Fibroblast of skin of abdomen (primary cell): ENCODE measurements around the gene CACNA1C.
A peak's percentile ranks its signal among the peaks of the same experiment; 100 is the strongest.

ENCODE experiments used
- DNase-seq: peaks from one replicate; pipeline ENCODE4 v3.0.0-alpha.2; 2013

The CACNA1C gene

DNA sequence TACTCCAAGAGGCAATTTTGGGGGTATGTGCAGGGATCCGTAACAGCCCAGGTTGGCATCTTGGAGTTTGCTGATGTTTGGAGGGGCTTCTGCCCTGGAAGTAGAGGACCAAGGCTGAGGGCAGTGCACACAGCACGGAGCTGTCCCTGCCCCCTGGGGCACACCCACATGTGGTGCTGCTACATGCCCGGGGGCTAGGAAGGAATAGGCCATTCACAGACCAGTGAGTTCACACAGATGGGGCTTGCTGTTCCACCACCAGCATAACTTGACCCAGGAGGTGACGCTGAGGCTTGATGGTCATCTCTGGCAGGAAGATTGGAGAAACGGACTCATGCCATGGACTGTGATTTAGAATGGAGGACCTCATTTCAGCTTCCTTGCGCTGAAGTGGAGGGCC, 510.9 kb downstream of the CACNA1C start:
- DNase-seq, result no peak

DNA sequence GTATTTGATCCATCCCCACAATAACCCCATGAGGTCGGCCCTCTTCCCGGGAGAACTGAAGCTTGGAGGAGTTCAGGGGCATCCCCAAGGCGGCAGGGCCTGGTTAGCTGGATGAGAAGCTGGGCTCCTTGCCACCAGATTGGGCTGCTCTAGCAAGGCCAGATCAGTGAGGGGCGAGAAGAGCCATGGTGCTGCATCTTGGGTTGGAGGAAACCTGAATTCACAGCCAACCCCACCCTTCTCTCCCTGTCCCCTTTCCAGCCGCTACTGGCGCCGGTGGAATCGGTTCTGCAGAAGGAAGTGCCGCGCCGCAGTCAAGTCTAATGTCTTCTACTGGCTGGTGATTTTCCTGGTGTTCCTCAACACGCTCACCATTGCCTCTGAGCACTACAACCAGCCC, 513.4 kb downstream of the CACNA1C start:
- DNase-seq, result no peak

DNA sequence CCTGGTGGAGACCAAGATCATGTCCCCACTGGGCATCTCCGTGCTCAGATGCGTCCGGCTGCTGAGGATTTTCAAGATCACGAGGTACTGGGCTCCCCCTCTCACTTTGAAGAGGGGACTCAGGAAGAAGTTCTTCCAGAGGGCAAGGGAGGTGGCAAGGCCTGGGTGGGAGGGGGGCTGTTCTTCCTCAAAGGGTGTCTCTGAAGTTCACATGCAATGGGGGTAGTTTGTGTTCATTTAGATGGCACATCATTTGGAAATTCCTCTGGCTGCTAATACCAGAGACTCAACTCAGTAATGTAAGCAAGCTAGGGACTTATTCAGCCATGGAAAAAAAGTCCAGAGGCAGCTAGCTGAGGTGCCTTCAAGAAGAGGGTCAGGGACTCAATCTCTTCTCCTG, 514.9 kb downstream of the CACNA1C start:
- no peak for DNase-seq

DNA sequence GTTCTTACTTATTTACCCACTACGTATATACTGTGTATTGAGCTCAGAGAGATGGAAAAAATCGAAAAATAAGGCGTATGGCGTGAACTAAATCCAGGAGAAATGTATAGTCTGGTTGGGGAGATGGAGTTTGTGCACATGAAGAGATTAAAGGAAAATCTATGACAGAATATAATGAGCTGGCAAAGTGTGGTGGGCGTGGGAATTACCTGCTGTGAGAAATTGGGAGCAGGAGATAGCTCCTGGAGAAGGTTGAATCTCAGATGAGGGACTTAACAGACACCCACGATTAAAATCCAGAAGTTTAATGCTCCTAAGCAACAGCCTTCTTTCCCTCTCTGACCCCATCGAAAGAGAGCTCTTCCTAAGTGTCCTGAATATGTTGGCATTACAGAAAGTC, 517.8 kb downstream of the CACNA1C start:
- no peak for DNase-seq

DNA sequence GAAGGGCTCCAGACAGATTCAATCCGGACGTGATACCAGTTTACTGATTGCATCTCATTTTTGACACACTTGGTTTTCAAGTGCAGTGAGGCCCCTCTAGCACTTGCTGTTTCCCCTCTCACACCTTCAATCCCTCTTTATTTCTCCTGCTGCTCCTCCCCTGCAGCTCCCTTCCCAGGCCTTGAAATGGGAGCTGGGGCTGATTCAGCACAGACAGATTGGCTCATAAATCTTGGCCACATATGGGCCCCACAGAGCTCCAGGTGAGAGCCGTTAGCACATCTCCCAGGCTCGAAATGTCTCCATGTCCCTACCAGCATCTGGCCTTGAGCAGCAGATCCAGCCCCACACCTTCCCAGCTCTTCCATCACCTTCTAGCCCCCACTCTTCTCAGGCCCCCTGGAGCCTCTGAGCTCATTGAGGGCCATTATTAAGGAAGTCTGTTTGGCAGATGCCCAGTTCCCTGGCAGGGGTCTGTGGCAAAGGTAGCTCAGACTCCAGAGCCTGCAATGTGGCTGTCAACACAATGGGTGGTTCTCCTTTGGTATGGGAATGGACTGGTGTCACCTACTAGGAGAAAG, 521.7 kb downstream of the CACNA1C start:
- DNase-seq, result no peak

DNA sequence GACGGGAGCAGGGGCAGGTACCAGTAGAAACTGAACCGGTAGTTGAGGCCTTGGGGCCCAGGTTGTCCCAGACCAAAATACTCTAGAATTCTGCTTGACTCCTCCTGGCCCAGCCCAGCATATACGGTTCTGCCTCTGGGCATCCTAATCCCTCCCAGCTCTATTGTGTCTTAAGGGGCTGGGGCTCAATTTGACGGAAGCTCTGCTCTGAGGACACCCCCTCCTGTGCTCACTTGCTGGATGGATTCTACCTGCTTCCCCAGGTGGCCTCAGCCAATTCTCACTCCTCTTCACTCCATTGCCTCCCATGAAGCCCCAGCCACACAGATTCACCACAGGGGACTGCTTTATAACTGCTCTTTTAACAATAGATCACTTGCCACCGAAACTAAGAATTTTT, 522.5 kb downstream of the CACNA1C start:
- DNase-seq, result no peak

DNA sequence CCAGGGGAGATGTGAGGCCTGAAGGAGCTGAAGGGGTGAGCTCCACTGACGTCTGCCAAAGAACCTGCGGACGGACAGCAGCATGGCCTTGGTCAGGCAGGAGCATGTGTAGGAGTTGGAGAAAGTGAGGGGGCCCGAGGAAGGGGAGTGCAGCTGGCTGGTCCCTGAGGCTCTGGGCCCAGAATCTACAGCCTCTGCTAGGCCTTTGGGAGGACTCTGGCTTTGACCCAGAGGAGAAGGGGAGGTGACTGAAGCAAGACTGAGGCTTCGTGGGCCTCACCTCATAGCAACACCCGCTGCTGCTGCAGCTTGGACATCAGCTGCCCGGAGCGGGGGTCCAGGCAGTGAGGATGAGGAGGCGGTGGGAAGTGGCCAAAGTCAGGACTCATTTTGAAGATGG, 525.4 kb downstream of the CACNA1C start:
- DNase-seq, result no peak

DNA sequence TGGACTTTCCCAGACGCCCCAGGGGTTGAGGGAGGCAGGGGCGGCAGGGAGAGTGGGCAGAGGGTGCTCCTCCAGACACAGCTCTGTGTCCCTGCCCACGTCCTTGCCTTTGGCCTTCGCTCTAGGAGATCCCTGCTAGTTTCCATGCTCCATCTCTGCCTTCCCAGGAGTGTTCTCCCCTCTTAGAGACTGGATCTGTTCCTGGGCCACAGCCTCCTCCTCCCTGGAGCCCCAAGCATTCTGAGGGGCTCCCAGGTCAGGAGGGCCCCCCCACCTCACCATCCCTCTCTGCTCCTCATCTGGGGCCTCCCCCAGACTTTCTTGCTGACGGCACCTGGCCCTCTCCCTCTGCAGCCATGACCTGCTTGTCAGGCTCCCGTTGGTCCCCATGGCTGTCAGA, 526.0 kb downstream of the CACNA1C start:
- no peak for DNase-seq

DNA sequence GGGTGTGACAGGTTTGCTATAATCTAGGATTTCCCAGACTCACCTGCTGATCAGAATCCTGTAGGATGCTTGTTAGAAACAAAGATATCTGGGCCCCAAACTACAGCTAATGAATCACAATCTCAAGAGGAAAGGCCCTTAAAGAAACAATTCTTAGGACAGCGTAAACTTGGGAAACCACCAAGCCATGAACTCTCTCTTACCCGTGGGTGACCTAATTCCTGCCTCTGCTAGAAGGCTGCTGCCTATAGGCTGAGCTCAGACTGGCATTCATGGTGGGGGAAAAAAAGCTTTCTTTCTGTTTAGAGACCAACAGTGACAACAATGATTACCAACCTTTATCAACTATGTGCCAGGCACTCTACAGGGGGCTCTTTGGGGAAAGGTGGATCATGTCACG, 528.0 kb downstream of the CACNA1C start:
- DNase-seq, result no peak

DNA sequence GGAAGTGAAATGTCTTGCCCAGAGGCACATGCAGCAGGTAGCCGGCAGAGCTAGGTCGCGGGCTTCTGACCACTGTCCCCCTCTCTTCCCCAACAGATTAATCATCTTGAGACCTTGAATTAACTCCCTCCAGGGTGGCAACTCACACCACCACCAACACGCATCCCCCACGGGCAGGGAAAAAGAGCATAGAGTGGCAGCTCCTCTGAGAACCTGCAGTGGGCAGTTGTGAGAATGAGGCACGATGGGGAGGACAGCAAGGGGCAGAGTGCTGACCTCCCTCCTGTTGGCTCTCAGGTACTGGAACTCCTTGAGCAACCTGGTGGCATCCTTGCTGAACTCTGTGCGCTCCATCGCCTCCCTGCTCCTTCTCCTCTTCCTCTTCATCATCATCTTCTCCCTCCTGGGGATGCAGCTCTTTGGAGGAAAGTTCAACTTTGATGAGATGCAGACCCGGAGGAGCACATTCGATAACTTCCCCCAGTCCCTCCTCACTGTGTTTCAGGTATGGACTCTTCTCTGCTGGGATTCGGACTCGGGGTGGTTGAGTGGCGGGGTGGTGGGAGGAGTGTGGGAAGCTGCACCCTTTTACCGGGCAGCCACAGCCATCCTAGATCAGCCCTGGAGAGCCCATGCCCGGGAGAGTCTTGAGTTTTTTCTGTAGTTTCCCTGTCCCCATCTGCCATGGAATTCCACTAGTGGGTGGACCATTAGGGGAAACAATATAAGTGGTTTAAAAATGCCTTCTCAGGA, 528.7 kb downstream of the CACNA1C start:
- no peak for DNase-seq

DNA sequence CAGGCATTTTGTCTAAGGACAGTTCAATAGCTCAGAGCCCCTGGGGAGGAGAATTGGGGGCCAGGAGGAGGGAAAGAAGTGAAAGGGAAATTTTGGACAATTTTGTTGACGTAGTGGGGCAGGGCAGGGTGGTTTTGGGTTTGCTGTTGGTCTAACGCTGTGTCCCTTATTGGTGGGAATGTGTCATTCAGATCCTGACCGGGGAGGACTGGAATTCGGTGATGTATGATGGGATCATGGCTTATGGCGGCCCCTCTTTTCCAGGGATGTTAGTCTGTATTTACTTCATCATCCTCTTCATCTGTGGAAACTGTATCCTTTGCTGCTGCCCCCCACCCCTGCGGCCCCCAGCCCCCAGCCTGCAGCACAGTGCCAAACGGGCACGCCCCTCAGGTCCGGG, 529.8 kb downstream of the CACNA1C start:
- DNase-seq, result no peak

DNA sequence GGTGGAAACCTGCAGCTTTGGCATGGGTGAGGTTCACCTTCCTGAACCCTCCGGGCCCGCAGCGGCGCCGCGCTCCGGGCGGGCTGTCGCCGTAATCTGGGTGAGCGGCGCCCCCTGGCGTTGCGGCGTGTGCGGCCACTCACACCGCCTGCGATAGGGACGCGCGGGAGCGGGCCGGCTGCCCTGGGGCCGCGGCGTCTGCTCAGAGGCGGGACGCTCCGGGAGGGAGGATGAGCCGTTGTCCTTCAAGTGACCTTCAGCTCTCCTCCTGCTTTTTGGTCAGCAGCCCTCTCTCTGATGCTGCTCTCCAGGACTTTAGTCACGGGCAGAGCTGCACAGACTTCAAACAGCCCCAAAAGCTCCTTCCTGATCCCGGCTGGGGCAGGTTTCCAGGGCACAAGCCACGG, 530.3 kb downstream of the CACNA1C start:
- DNase-seq, result peak; percentile 45

DNA sequence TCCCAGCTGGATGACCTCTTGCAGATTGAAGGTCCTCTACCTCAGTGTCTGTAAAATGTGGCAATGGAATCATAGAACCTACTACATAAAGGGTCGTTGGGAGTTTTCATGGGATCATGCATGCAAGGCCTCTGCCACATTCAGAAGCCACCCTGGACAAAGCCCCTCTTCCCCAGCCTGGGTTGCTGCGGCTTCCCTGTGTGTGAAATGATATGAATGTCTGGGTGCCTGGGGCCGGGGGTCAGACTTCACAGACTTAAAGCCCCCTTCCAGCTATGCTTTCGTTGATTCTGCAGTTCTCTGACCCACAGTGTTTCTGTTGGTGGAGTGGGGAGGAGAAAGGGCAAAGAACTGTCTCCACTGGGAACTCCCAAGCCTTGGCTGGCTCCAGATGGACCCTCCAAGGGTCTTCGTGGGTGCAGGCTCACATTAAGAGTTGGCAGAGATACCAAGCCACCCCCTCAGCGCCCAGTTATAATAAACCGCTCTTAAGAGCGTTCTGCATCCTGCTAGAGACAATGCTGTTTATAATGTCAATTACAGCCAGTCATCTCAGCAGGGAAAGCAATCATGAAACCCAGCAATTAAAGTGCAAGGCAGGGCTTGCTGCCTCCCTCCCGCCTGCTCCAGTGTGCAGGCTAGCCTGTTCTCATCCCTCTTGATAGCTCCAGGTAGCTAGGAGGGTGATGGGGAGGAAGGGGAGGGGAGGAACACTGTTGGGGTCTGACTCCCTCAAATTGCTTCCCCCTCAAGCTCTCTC, 531.0 kb downstream of the CACNA1C start:
- DNase-seq, result no peak

DNA sequence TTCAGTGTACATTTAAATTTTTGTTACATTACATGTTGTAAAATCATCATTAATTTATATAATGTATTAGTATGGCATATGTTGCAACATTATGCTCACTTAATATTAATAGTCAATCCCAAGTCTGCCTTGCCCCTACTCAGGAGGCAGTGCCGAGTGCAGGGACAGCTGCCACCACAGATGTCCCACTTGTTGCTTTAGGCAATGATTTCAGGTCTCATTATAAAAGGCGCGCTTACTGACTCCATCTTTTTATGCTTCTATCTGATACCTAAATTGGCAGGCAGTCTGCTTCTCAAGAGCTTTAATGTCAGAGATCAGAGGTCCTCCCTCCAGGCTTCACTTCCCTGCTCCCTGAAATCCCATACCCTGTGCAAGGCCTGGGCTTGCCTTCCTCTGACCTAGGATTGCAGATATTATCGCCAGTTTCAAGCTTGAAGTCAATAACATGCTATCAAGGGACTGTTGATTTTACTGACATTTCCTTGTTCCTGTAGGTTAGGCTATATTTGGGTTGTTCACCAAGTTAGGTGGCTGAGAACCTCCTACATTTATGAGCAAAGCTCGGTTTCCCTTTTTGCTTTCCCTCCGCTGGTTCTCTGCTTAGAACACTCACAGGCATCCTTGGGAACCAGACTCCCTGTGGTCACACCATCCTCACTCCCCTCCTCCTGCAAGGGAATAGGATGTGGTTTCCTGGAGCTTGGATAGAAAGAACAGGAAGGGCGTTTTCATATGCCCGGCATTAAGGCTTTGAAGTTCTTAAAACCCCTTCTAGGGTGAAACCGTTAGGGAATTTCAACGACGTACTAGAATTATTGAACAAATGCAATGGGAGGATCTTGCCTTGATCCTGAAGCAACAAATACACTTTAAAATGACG, 533.6 kb downstream of the CACNA1C start:
- peak; percentile 25 for DNase-seq

DNA sequence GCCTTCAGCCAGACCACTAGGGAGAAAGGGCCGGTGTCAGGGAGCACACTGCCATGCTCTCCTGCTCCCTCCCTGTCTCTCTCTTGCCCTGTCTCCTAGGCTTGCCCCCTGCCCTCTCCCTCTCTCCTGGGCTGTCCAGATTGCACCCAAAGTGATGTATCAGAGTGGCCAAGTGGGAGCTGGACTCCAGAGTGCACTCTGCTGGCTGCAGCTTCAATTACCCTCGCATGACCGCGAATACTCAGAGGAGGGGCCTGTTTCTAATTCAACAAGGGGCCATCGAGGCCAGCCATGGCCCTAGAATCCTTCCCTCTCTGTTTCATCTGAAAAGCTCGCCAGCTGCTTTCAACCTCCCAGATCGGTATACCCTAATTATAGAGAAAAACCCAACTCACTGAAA, 535.6 kb downstream of the CACNA1C start:
- no peak for DNase-seq

DNA sequence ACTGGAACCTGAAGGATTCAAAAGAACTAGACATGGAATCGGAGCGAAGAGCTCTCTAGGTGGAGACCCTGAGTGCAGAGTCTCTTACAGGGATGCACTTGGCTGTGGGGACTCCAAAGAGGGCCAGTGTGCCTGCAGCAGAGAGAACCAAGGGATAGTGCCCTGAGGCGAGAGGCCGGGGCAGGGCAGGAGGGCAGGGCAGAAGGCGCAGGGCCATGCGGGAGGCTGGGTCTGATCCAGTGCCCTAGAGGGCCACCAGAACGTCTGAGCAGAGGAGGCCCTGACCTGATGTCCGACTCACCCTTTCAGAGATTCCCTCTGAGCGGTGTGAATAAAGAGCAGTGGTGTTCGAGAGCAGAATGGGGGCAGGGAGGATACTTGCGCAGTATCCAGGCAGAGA, 536.6 kb downstream of the CACNA1C start:
- DNase-seq, result no peak

DNA sequence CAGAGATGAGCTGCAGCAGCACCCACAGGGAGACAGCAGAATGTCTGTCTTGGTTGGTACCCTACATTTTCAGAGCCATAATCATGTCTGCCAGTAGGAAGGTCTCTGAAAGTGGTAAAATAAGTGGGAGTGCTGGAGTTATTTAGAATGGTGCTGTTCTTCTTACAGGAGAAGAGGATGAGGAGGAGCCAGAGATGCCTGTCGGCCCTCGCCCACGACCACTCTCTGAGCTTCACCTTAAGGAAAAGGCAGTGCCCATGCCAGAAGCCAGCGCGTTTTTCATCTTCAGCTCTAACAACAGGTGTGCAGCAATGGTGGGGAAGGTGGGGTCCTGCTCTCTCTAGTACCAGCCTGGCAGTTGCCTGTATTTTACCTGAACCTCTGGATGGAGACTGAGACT, 540.3 kb downstream of the CACNA1C start:
- DNase-seq, result no peak

DNA sequence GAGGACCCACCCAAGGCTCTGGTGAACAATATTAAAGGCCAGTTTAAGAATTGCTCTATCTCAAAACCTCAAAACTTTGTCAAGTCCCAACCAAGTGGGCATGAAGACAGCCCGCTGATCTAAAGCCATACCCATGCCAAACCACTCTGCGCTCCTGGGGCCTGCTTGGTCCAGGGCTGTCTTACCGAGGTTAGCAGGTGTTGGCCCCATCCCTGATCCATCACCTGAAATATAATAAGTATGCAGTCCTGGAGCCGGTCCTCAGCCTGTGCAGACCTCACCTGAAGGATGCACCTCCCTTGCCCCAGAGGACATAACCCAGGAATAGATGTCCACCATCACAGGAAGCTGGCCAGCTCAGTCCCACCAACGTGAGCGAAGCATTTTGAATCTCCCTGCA, 543.7 kb downstream of the CACNA1C start:
- no peak for DNase-seq

DNA sequence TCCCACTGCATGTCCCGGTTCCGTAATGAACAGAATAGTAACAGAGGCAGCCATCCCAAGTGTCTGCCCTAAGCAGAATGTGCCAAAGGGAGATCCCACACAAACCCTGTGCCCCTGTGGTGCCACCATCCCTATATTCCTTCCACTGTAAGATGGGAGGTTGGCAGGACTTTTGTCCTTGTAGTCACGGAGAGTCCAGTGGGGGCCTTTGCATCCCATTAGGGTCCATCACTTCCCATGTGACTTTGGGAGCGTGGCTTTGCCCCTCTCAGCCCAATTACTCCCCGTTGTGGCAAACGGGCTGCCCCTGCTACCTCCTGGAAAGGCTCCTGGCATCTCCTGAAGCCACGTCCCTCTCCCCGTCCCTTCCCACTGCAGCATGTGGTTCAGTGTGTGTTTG, 552.5 kb downstream of the CACNA1C start:
- DNase-seq, result no peak

DNA sequence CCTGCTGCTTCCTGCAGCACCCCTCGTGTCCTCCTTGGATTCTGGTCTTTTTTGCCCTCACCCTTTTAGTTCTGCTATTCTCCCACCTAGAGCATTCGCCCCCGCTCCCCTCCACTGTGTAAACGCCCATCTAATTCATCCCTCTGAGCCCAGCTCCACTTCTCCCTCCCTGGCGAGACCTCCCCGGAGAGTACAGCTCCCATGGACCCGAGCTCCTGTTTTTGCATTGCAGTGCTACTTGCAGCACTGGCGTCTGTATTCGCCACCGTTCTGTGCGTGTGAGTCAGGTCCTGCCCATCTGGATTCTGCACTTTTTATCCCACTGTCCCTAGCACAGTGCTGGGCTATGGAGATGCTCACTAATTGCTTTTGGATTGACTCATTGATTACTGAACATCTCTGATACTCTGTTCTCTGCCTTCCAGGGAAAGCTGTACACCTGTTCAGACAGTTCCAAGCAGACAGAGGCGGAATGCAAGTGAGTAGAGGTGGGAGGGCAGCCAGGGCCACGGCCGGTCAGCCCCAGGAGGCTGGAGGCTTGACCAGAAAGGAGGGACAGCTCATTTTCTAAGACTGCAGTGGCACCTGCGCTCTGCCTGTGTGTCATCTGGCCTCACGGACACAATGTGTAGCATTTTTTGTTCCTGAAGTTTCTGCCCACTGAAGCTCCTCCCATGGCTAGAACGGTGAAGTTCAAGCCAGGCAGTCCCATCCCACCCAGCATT, 553.6 kb downstream of the CACNA1C start:
- no peak for DNase-seq

DNA sequence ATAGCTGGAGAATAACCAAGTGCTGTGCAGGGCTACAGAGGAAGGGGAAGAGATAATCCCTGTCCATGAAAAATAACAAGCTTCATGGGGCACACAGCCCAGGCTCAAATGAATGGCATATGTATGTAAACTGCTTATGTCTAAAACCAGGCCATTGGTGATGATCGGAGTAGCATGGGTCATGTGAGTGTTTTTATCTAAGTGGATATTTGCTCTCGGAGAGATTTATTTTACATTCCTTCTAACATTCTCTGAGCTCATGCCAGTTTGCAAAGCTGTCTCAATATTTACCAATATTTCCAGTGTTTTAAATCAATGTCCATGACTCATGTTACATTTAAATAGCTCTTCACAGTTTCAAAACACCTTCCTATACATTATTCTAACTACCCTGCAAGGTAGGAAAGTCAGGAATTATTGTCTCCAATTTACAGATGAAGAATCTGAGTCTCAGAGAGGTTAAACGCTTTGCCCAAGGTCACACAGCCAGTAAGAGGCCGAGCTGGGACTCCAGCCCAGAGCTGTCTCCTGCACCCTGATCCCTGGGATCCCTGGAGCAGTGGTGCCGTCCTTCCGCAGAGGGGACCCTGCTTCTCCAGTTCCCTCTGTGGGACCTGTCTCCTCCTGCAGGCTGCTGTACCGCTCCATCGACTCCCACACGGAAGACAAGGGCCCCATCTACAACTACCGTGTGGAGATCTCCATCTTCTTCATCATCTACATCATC, 555.3 kb downstream of the CACNA1C start:
- DNase-seq, result no peak

DNA sequence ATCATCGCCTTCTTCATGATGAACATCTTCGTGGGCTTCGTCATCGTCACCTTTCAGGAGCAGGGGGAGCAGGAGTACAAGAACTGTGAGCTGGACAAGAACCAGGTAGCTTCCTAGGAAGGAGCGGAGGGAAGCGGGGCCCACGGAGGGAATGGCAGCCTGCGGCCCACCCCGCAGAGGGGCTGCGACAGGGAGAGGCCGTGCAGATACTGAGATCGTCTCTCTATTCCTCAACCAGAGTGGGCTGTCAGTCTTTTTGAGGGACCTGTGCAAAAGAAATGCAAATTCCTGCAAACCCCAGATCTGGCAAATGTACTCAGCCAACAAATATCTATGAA, 555.8 kb downstream of the CACNA1C start:
- no peak for DNase-seq
